Stimulated activated CD4-positive, alpha-beta T cell treated with anti-CD3 and anti-CD28 coated beads, Interleukin-12 subunit alpha, Interleukin-12 subunit beta, amount 100 ng/mL, for 4 hours (primary cell): ENCODE data around the gene COX7A2.
A peak's percentile ranks its signal among the peaks of the same experiment; 100 is the strongest.

Experiments used
- DNase-seq: peaks from one replicate; pipeline ENCODE4 v3.0.0-alpha.2; 2020

COX7A2 gene

GRCh38 chr6:75219263-75219662 lies 24.3 kb downstream of the COX7A2 start:
- DNase-seq, result no peak

DNA sequence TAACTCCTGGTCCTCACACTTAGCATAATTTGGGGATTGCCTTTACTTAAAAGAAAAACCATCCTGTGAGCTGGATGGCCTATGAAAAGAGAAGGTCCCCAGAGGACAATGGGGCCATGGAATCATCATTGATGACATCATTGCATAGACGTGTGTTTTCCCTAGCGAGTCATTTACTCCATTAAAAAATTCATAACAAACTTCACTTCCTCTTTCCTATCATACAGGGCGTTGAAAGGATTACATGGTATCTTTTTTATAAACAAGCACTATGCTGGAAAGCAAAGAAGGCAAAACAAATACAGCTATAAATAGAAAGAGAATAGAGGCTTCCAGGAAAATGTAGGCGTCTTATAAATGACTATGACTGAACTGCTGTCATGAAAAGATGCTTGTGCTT lies 26.4 kb downstream of the COX7A2 start:
- DNase-seq, result no peak

DNA sequence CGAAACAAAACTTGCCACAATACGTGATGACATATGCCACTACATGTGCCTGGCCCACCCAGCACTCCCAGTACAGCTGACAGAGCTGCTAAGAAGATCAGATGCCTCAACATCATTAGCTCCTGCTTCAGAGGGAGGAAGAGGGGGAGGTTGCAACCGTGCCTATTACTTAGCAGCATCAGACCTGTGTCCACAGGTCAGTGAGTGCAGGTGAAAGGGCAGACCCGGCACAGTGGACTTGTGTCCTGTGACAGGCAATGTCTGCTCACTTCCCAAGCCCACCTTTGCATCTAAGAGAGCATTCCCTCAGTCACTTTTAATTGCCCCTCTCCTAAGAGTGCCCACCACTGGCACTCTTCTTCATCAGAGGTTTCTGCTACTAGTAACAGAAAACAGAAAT lies 28.3 kb downstream of the COX7A2 start:
- DNase-seq, result no peak

DNA sequence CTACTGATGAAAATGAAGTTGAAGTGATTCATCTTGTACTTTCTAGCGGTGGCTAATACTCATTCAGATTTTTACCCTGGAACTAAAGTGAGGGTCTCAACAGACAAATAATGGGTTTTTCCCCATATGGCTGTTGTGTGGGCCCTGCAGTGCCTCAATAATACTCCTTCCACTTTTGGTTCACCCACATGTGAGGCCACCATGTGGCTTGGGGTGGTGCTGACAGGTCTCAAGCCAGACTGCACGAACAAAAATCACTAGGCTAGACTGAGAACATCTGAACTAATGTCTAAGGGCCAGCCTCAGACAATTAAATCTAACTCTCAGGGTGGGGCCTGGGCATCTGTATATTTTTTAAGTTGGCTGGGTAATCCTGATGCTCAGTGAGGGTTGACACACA lies 29.9 kb downstream of the COX7A2 start:
- DNase-seq, result no peak

DNA sequence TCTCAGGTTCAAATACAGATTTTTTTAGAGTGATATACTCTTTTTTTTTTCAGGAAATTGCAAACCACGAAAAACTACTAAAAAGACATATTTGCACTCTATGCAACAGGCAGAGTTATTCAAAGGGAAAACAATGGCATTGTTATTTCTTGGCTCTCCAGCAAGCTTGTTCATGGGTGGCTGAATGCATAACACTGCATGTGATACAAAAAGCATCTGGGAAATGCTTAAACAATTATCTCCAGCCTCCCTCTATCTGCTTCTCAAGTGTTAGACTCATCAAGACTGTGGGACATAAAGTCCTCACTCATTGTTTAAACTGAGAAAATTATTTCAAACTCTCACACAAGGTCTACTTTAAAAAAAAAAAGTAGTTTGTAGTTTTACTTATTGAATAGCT lies 30.5 kb downstream of the COX7A2 start:
- DNase-seq, result no peak

GRCh38 chr6:75211920-75212590 lies 31.5 kb downstream of the COX7A2 start:
- DNase-seq, result no peak

- peak; percentile 17 for DNase-seq
These were observed 32.5 kb downstream of the COX7A2 start for GRCh38 chr6:75210885-75211739.

- no peak for DNase-seq
These were observed 34.3 kb downstream of the COX7A2 start for GRCh38 chr6:75209184-75209723.

DNA sequence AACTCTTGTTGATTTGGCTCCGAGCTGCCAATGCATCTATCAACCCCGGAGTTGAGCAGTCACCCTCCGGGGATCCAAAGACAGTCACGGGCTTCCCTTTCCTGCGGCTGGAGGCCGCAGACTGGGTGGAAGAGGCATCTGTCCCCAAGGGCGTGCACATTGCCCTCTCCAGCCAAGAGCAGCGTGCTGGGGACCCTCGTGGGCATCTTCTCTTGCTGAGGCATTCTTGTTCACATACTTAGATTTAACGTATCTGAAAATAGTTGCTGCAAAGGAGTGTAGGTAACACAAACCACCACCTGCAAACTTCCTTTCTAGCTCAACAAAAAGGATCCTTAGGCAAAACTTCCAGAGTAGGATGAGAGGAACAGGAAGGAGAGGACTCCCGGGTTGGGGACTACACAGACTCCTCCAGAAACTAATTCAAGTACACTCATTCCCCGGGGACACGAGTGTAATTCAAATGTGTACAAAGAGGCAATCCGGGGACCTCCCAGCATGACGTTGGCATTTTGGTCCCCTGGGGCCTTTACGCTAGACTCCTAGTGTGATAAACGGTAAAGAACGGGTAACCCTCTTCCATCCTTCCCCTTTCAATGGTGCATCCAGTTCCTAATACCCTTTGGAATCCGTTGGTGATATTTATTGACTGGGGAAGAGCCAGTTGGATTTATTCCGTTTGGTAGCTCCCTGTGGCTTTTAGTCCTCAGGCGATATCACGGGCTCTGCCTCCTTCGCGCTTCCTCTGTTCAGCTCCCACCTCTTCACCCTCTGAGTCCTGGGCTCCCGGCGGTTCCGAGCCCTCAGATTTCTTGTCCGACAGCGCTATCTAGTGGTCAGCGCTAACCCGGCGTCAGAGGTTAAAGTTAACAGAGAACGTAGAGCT lies 35.1 kb downstream of the COX7A2 start:
- peak; percentile 81 for DNase-seq

DNA sequence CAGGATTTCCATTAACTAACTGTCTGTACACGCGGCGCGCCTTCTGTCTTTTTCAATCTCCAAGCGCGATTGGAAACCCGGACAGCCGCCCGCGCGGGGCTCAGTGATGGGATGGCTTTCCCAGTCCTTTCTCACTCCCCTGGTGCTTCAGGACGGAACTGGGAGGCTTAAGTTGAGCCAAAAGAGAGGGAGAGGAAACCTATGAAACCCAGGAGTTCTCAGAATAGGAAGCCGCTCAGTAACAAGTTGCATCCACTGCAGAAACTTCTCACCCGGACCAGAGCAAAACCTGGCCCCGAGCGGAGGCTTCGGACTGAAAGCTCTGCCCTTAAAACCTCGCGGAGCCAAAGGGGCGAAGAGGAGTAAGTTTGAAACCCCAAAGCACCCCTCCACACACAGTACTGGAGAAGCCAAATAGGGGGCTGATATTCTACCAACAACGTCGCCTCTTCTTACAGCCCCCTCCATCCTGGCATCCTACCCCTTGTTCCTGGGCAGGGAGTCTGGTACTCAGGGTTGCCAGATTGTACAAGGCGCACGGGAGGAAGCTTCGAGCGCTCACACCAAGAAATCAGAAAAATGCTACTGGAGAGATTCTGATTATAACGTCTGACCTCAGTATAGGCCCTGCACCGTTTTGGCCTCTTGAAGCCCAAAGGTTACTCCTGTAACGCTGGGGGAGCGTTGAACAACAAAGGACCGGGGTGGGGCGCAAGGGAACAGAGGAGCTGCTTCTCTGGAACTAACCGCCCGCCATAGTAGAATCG lies 36.8 kb downstream of the COX7A2 start:
- peak; percentile 4 for DNase-seq

- DNase-seq, result peak; percentile 7
These were observed 37.6 kb downstream of the COX7A2 start, which contains the start of gene COL12A1 for GRCh38 chr6:75205776-75206575. TSS of gene COL12A1 (minus strand) at chr6:75206053. CDS start at chr6:75202792, 3,261 bp downstream.

GRCh38 chr6:75204959-75205775 lies 38.4 kb downstream of the COX7A2 start:
- peak; percentile 12 for DNase-seq

DNA sequence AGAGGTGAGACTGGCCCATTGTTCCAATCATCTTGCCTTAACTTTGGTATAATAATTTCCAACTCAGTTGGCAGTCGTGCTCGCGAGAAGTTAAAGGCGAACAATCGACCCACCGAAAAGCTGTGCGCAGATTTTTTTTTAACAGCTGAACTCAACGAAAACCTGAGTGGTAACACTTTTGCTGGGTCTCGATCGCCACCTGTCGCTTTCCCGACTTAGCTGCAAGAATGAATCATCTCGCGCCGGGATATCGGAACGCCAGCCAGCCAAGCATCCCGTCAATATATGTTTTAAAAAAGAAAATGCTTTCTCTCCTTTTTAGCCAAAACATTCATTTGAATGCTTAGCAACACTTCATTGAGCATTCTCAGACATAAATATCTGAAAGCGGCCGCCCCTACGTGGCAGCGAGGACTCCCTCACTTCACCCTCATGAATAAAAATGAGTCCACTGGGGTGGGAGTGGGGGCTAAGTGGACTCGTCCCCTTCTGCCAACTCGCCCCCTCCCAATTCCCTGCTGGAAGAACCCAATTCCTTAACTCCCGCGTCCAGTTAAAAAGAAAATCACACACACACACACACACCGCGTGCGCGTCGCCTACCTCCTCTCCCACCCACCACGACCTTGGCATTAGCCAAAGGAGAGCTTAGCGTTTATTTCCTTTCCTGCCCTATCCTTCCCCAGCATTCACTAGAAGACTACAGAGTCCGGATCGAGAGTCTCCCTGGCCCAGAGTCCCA lies 39.2 kb downstream of the COX7A2 start:
- peak; percentile 17 for DNase-seq

- no peak for DNase-seq
These were observed 39.9 kb downstream of the COX7A2 start for GRCh38 chr6:75203721-75204120.

DNA sequence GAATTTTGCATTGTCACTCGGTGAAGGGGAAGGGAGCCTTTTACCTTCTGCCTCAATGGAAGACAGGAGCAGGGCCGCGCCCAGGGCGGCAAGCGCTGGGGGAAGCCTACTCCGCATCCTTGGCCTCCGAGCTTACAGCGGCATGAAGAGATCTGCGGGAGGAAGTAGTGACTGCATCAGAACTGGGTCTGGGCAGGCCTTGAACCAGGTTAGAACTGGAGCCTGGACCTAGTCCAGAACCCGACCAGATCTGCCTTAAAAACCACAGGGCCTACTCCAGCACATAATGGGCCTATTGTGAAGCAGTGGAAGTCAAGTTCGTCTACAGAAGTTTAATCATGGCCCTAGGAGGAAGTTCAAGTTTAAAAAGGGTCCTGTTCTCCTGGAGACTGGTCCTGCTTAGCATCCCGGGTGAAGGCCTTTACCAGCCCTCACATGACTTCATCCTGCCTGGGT lies 40.9 kb downstream of the COX7A2 start:
- DNase-seq, result no peak

DNA sequence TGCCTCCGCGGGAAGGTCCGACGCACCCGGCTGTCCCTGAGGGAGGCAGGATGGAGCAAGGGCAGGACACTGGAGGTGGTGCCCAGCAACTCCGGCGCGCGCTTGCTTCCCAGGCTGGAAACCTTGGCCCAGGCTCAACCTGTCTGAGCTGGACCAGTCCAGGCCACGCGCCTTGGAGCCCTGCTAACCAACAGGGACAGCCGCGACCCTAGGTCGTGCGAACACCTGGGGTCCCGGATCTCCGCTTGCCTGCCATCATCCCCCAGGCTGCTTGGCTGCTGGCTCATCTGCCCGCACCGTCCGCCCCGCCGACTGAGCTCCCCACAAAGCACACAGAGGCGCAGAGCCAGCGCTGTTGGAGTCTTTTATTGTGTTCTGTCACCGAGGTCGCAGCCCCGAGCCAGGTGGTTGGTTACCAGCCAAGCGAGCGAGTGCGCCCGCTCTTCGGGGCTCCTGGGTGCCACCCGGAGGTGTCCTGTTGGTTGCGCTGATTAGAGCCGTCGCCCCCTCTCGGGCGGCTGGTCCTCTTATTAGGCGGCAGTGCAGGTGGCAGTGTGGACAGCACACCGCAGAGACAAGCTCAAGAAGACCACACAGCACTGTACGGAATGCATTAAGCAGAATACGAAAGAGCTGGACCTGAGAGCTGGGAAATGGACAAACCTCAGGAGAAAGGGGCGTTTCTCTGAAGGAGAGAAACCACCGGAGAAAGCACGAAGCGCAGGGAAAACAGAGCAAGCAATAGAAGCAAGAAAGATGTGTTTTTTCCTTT lies 41.5 kb downstream of the COX7A2 start:
- no peak for DNase-seq

- DNase-seq, result no peak
These were observed 42.6 kb downstream of the COX7A2 start for GRCh38 chr6:75201021-75201420.

DNA sequence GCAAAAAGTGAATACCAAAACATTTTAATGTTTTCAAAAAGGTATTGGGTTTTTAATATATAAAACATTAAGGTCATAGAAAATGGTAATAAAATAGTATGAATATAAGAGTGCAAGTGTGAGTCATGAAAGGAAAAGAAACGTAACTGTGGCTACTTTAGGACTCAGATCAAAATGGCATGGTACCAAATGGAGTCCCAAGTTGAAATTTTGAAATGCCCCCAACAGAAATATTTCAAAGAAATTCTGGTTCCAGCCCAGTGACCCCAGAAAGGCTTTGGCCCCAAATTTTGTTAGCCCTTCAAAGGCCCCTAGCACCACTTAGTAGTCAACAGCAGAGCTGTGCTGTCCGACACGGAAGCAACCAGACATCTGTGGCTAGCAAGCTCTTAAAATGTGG lies 43.7 kb downstream of the COX7A2 start:
- no peak for DNase-seq
